NB4 (cell line): ENCODE data around the gene TXNDC5.

Source experiments
- MYC ChIP-seq: IDR thresholded peaks from 2 replicates; pipeline ENCODE4 v1.6.1; 2011; ENCODE audit warnings: low read depth, low read length
- POLR2A ChIP-seq: IDR thresholded peaks from 2 replicates; pipeline ENCODE4 v1.6.1; 2011; ENCODE audit warnings: mild to moderate bottlenecking; ENCODE audit not compliant: insufficient read length; ENCODE audit errors: extremely low read depth
- TF ChIP-seq, protein P1 (sequence below): IDR thresholded peaks from one replicate; pipeline ENCODE4 v1.5.1; 2012; ENCODE audit warnings: low read depth, low read length
- TF ChIP-seq, protein P2 (sequence below): IDR thresholded peaks from 2 replicates; pipeline ENCODE4 v1.6.1; 2011; ENCODE audit warnings: low read depth, low read length

DNA sequence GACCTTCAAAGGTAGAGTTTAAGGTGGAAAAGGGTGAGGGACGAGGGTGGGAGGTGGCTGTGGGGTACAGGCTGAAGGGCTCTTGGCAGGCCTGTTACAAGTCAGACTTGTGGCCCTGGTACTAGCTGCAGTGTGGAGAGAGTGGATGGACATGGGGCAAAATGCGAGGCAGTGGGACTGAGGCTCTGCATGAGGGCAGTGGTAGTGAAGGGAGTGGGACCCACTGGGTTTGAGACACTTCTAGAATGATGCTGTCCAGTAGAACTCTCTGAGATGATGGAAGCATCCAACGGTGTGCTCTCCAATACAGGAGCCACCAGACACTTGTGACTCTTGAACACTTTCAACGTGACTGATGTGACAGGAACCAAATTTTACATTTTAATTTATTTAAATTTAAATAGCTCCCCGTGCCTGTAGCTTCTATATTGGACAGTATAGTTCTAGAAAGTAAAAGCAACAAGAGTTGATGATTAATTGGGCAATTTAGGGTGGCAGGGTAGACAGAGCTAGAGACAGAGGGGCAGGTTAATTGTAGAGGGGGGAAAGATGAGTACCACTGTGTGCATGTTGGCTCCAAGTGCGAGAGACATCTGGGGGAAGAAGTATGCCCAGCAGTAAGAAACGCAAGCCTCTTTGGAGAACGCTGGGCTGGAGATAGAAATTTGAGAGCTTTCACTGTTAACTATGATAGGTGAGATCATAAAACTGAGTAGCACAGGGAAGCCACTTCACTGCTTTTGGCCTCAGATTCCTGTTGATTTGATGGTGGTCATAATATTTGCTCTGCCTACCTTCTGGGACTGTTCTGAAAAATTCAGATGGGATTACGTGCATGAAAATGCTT is 77.5 kb downstream of the TXNDC5 start:
- TF ChIP-seq, protein P1, sequence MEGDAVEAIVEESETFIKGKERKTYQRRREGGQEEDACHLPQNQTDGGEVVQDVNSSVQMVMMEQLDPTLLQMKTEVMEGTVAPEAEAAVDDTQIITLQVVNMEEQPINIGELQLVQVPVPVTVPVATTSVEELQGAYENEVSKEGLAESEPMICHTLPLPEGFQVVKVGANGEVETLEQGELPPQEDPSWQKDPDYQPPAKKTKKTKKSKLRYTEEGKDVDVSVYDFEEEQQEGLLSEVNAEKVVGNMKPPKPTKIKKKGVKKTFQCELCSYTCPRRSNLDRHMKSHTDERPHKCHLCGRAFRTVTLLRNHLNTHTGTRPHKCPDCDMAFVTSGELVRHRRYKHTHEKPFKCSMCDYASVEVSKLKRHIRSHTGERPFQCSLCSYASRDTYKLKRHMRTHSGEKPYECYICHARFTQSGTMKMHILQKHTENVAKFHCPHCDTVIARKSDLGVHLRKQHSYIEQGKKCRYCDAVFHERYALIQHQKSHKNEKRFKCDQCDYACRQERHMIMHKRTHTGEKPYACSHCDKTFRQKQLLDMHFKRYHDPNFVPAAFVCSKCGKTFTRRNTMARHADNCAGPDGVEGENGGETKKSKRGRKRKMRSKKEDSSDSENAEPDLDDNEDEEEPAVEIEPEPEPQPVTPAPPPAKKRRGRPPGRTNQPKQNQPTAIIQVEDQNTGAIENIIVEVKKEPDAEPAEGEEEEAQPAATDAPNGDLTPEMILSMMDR: no peak
- no peak for TF ChIP-seq POLR2A
- TF ChIP-seq, protein P2, sequence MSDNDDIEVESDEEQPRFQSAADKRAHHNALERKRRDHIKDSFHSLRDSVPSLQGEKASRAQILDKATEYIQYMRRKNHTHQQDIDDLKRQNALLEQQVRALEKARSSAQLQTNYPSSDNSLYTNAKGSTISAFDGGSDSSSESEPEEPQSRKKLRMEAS: no peak
- no peak for TF ChIP-seq MYC
